GM12873 (cell line): ENCODE data around the gene XXYLT1.

Source experiments
- CTCF ChIP-seq: IDR thresholded peaks from 2 replicates; pipeline ENCODE4 v1.5.1; 2012; ENCODE audit warnings: low read depth, mild to moderate bottlenecking, moderate library complexity, low read length, control low read depth; ENCODE audit not compliant: insufficient read depth; ENCODE audit errors: missing control alignments

The XXYLT1 gene

GRCh38 chr3:195170496-195170895, 100.5 kb downstream of the XXYLT1 start:
- no peak for TF ChIP-seq CTCF

DNA sequence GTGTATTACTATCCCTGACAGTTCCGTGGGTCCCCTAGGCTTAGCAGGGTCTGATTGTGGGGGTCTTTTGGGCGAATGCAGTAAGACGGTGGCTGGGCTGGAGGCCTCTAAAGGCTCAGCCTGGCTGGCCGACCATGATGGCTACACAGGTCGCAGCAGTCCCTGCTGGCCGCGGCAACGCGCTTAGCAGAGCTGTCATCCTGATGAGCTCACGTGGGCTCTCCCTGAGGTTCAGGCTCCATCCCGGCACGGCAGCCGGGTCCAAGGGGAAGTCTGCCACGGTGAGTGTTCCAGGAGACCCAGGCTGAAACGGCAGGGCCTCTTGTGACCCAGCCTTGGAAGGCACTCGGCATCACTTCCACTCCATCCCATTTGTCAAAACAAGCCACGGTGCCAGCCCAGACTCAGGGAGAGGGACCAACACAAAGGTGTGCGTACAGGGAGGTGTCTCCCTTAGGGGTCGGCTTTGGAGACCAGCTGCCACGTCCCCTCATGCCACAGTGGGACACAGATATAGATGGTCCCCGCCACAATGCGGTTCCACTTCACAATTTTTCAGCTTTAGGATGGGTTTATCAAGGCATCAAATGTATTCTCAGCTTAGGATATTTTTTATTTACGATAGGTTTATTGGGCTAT, 101.8 kb downstream of the XXYLT1 start:
- no peak for TF ChIP-seq CTCF

DNA sequence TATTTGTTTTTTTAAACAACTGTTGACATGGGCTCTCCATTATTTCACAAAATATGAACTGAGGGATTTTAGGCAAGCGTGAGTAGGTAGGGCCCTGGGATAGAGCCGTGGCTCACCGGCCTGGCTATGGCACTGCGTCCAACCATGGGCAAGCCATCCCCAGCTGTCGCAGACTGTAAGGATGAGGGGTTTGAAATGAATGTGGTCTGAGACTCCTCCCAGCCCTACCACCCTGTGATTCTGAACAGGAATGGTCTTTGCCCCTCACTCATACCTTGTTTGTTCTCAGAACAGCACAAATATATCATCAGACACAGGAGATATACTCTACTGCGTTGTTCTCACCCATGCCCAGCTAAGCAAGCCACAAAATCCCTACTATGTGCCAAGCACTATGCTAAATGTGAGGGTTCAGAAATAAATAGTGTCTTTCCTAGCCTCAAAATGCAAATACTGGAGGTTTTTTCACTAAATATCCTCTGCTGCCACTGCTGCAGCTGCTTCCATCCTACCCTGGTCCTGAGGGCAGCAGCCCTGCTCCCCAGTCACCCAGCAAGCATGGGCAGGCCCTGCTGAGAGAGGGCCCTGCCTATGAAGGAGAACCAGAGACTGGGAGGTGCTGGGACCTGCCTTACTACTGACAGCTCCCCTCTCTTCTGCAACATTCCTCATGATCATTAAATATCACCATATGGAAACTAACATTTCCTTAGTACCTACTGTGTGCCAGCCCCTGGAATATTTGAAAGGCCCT, 102.8 kb downstream of the XXYLT1 start:
- no peak for TF ChIP-seq CTCF

- TF ChIP-seq CTCF = no peak
Measured at GRCh38 chr3:195165790-195166189, 105.2 kb downstream of the XXYLT1 start.

GRCh38 chr3:195165265-195165609, 105.7 kb downstream of the XXYLT1 start:
- no peak for TF ChIP-seq CTCF

GRCh38 chr3:195164573-195165264, 106.2 kb downstream of the XXYLT1 start:
- TF ChIP-seq CTCF = no peak
